GM12878 (cell line): Measurements from ENCODE around the gene ZNF804A. TPM values are rescaled to one million over a fixed set of nuclear protein-coding genes. Genes with fewer than 3 reads are reported as not detected.

ENCODE experiments used
- ATAC-seq: fragments of 200-7000 bp; cut with Tn5 transposase; 3 replicates; pipeline ENCODE4 v1.9.1; 2020; ENCODE audit warnings: mild to moderate bottlenecking, moderate library complexity
- BruUV-seq: library from RNA; stranded (reverse); fragments of 400-500 nt; replicated peaks from 2 replicates; lab custom pipeline; 2021; lab: Mats Ljungman, UMichigan
- CTCF ChIA-PET: fragments of 300-600 bp; sonication (Branson Sonifier 250); formaldehyde crosslinking; extraction: SDS; loops from one replicate; lab custom pipeline; 2021; ENCODE audit warnings: inconsistent platforms; lab: Yijun Ruan, JAX
- POLR2A ChIA-PET: fragments of 350-600 bp; formaldehyde crosslinking; extraction: SDS; loops from one replicate; lab custom pipeline; 2021; ENCODE audit warnings: inconsistent platforms; lab: Charles Lee
- RAD21 ChIA-PET: fragments of 300-600 bp; sonication (Branson Sonifier 250); formaldehyde crosslinking; loops from one replicate; lab custom pipeline; 2023; ENCODE audit warnings: antibody characterized with exemption; ENCODE audit not compliant: unreplicated experiment; lab: Charles Lee
- SMC1A ChIA-PET: fragments of 300-600 bp; sonication (Branson Sonifier 250); formaldehyde crosslinking; loops from one replicate; lab custom pipeline; 2023; ENCODE audit not compliant: unreplicated experiment, uncharacterized antibody; lab: Charles Lee
- DNase-seq: peaks from one replicate; pipeline ENCODE4 v3.0.0-alpha.2; 2011; ENCODE audit warnings: low read depth, low spot score
- FAIRE-seq: peaks from 3 replicates; lab custom pipeline; 2011; peaks lifted over from hg19 to GRCh38; lab: Jason Lieb, UNC
- H2AFZ ChIP-seq: 2 replicates; pipeline ENCODE4 v1.6.0; 2011; ENCODE audit warnings: low read depth, low read length, control low read depth; ENCODE audit not compliant: control insufficient read depth
- H3K27ac ChIP-seq: 2 replicates; pipeline ENCODE4 v1.5.1; 2011; ENCODE audit warnings: control low read depth; ENCODE audit not compliant: control insufficient read depth, insufficient read depth
- H3K27me3 ChIP-seq, 2 experiments: replicated peaks in 1 of 2; 2 replicates each; pipeline versions ENCODE4 v1.6.0 to v1.6.1; 2011; ENCODE audit warnings: low read length in 1 of 2; ENCODE audit not compliant: control insufficient read depth in 2 of 2, insufficient read depth in 2 of 2
- H3K36me3 ChIP-seq, 2 experiments: 2 replicates each; pipeline ENCODE4 v1.5.1; 2011; ENCODE audit warnings: low read length in 1 of 2; ENCODE audit not compliant: control insufficient read depth in 2 of 2, insufficient read depth in 2 of 2
- H3K4me1 ChIP-seq: 2 replicates; pipeline ENCODE4 v1.6.1; 2011; ENCODE audit warnings: mild to moderate bottlenecking, low read length, moderate library complexity, mixed read lengths; ENCODE audit not compliant: control insufficient read depth, insufficient read depth
- H3K4me2 ChIP-seq: 2 replicates; pipeline ENCODE4 v1.6.0; 2011; ENCODE audit warnings: control low read depth; ENCODE audit not compliant: control insufficient read depth, insufficient read depth
- H3K4me3 ChIP-seq: fragments of 200-600 bp; sonication (generic); 2 replicates; pipeline ENCODE4 v1.5.1; 2016
- H3K79me2 ChIP-seq: 2 replicates; pipeline ENCODE4 v1.6.0; 2011; ENCODE audit warnings: low read length; ENCODE audit not compliant: control insufficient read depth, insufficient read depth
- H3K9ac ChIP-seq: 2 replicates; pipeline ENCODE4 v1.8.0; 2011; ENCODE audit warnings: low read length, control low read depth, mixed read lengths; ENCODE audit not compliant: control insufficient read depth, insufficient read depth
- H3K9me3 ChIP-seq: replicated peaks from 3 replicates; pipeline ENCODE4 v1.5.1; 2011; ENCODE audit warnings: mild to moderate bottlenecking, low read length; ENCODE audit not compliant: control insufficient read depth, insufficient read depth
- H4K20me1 ChIP-seq: 2 replicates; pipeline ENCODE4 v1.6.0; 2011; ENCODE audit not compliant: control insufficient read depth, insufficient read depth
- GATAD2B ChIP-seq: fragments of 450-650 bp; conservative IDR thresholded peaks from 2 replicates; pipeline ENCODE4 v1.6.1; 2017; ENCODE audit warnings: low read depth, mild to moderate bottlenecking, moderate library complexity
- MTA3 ChIP-seq: IDR thresholded peaks from 2 replicates; pipeline ENCODE4 v1.6.1; 2012; ENCODE audit warnings: low read length, inconsistent platforms, borderline replicate concordance
- NRF1 ChIP-seq: conservative IDR thresholded peaks from 2 replicates; pipeline ENCODE4 v1.6.1; 2011; ENCODE audit warnings: mild to moderate bottlenecking, low read depth, low read length, improper control_type of control experiment
- SIN3A ChIP-seq: IDR thresholded peaks from 2 replicates; pipeline ENCODE4 v1.6.1; 2012; ENCODE audit warnings: low read depth, low read length, improper control_type of control experiment
- SPI1 ChIP-seq: IDR thresholded peaks from 2 replicates; pipeline ENCODE4 v1.6.1; 2011; ENCODE audit warnings: low read depth, mild to moderate bottlenecking, low read length, moderate library complexity, borderline replicate concordance; ENCODE audit not compliant: insufficient read depth
- SUPT20H ChIP-seq: IDR thresholded peaks from 2 replicates; pipeline ENCODE4 v1.6.1; 2011; ENCODE audit warnings: low read depth, mild to moderate bottlenecking, low read length, moderate library complexity, borderline replicate concordance; ENCODE audit not compliant: control insufficient read depth
- SUZ12 ChIP-seq: fragments of 200-600 bp; sonication (generic); IDR thresholded peaks from one replicate; pipeline ENCODE4 v1.6.1; 2018; ENCODE audit warnings: antibody characterized with exemption, mild to moderate bottlenecking; ENCODE audit not compliant: unreplicated experiment
- TCF12 ChIP-seq: IDR thresholded peaks from 2 replicates; pipeline ENCODE4 v1.6.1; 2011; ENCODE audit warnings: low read depth, mild to moderate bottlenecking, low read length
- WRNIP1 ChIP-seq: IDR thresholded peaks from 2 replicates; pipeline ENCODE4 v1.6.1; 2011; ENCODE audit warnings: low read depth, low read length, improper control_type of control experiment, borderline replicate concordance
- ZSCAN29 ChIP-seq: fragments of 450-650 bp; IDR thresholded peaks from 2 replicates; pipeline ENCODE4 v1.6.1; 2017; ENCODE audit warnings: mild to moderate bottlenecking, moderate library complexity
- WGBS: methylation state at CpG from one replicate; pipeline ENCODE4 v1.1.6; 2016; ENCODE audit warnings: low lambda C conversion rate; ENCODE audit not compliant: insufficient replicate concordance, insufficient coverage; ENCODE audit errors: missing lambda C conversion rate; 5-methylcytosine and 5-hydroxymethylcytosine counted together
- in situ Hi-C: fragments of 300-500 bp; cut with MboI; formaldehyde crosslinking; loops from 9 replicates; pipeline ENCODE4 v1.14.3; 2018; ENCODE audit warnings: mixed read lengths
- intact Hi-C: fragments of 100-400 bp; cut with micrococcal nuclease; formaldehyde crosslinking; loops from one replicate; pipeline ENCODE4 v1.14.2; 2022; ENCODE audit not compliant: unreplicated experiment
- polyA plus RNA-seq, 11 experiments: library from polyadenylated mRNA; depleted of rRNA in 4 of 11; unstranded in 6 of 11; stranded (reverse) in 5 of 11; fragments of >200 nt; fragmentation: Nextera tagmentation in 4 of 11; fragmentation: Illumina TruSeq in 1 of 11; extraction: Ambion mirVana in 4 of 11; extraction: Trizol in 1 of 11; gene quantifications; 1 replicate in 1 of 11; 2 replicates in 10 of 11; pipeline versions ENCODE4 v1.2.1 to v1.2.3, GENCODE V29; 2011 to 2016; ENCODE audit warnings: inconsistent platforms in 2 of 11, missing spikeins in 2 of 11, low read depth in 1 of 11
- total RNA-seq, 4 experiments: library from RNA; depleted of rRNA in 3 of 4; stranded (reverse); fragments of >200 nt in 3 of 4; fragmentation: Illumina TruSeq in 1 of 4; extraction: Trizol in 1 of 4; gene quantifications; 2 replicates each; pipeline versions ENCODE4 v1.2.1 to v1.2.3, GENCODE V29; 2013 to 2021
- TF ChIP-seq, protein P1 (sequence below): IDR thresholded peaks from 2 replicates; pipeline ENCODE4 v1.6.1; 2012; ENCODE audit warnings: low read depth, low read length, improper control_type of control experiment
- TF ChIP-seq, protein P2 (sequence below): fragments of 450-650 bp; IDR thresholded peaks from 2 replicates; pipeline ENCODE4 v1.6.1; 2018; ENCODE audit warnings: borderline replicate concordance, mild to moderate bottlenecking; ENCODE audit not compliant: partially characterized antibody

Gene ZNF804A
- total and polyA plus RNA-seq, 10 of the 15 experiments (the other 5 are each of a cell fraction or from before 2014, with no cell fraction given), result 0.19 to 2.3 (median 1.4) TPM

DNA sequence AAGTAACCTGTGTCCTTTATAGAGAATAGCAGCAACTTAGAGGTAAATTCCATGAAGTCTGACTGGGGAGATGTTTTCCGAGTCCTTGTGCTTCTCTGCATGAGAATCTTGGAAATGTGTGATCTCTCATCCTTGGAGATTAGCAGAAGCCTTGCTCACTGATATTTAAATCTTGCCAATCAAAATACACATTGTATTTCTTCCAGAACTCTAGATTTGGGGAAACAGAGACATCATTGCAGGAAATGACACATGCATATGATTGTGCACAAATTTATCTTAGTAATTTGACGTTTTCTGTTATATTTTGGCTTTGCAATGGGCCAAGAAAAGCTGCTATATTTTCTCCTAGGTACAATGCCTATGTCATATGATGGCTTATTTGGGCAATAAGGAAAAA is 182.6 kb downstream of the ZNF804A start (continued):
- TF ChIP-seq, protein P1, sequence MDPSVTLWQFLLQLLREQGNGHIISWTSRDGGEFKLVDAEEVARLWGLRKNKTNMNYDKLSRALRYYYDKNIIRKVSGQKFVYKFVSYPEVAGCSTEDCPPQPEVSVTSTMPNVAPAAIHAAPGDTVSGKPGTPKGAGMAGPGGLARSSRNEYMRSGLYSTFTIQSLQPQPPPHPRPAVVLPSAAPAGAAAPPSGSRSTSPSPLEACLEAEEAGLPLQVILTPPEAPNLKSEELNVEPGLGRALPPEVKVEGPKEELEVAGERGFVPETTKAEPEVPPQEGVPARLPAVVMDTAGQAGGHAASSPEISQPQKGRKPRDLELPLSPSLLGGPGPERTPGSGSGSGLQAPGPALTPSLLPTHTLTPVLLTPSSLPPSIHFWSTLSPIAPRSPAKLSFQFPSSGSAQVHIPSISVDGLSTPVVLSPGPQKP, result no peak
- TF ChIP-seq SUPT20H, result no peak
- TF ChIP-seq, all 136 proteins: peak for 0

DNA sequence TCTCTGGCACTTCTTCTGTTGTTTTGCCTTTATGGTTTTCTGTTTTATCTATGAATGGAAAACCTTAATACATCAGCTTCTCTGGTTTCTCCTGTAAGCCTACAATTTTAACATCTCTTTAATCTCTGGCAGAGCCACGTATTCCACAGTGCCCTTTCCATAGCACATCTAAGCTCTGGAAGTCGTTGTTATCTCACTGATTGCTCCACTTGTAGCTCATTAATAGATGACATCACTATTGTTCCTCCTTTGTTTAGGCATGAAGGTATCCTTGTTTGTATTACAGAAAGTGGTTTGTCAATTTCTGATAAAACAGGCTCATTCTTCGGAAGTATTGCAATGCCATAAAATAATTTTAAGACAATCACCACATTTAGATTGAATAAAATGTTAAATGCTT is 185.2 kb downstream of the ZNF804A start:
- SMC1A ChIA-PET, result no interaction called here
- H4K20me1 ChIP-seq, result no peaks in the 10 kb centered on the region
- H3K4me2 ChIP-seq, result no peak overlapping the region
- FAIRE-seq (no peak), DNase-seq (no peak), ATAC-seq (no peak)
- no peak overlapping the region for H3K27ac ChIP-seq
- no peaks in the 10 kb centered on the region for H3K79me2 ChIP-seq
- H3K9me3 ChIP-seq, result no peaks in the 10 kb centered on the region
- in situ Hi-C loops, result no loop called here
- H3K9ac ChIP-seq, result no peak overlapping the region
- CTCF ChIA-PET, result no interaction called here
- RAD21 ChIA-PET, result no interaction called here
- no peak overlapping the region for H2AFZ ChIP-seq
- TF ChIP-seq MTA3 (no peak), SUZ12 (no peak), SPI1 (no peak), GATAD2B (no peak), WRNIP1 (no peak), TCF12 (no peak), NRF1 (no peak), SIN3A (no peak), ZSCAN29 (no peak)
- TF ChIP-seq, protein P2, sequence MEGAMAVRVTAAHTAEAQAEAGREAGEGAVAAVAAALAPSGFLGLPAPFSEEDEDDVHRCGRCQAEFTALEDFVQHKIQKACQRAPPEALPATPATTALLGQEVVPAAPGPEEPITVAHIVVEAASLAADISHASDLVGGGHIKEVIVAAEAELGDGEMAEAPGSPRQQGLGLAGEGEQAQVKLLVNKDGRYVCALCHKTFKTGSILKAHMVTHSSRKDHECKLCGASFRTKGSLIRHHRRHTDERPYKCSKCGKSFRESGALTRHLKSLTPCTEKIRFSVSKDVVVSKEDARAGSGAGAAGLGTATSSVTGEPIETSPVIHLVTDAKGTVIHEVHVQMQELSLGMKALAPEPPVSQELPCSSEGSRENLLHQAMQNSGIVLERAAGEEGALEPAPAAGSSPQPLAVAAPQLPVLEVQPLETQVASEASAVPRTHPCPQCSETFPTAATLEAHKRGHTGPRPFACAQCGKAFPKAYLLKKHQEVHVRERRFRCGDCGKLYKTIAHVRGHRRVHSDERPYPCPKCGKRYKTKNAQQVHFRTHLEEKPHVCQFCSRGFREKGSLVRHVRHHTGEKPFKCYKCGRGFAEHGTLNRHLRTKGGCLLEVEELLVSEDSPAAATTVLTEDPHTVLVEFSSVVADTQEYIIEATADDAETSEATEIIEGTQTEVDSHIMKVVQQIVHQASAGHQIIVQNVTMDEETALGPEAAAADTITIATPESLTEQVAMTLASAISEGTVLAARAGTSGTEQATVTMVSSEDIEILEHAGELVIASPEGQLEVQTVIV, result no peak
- POLR2A ChIA-PET, result no interaction called here
- 2% methylated on average over 3 of the region's 3 CpGs for WGBS
- H3K36me3 ChIP-seq, result no peaks in the 10 kb centered on the region
- H3K4me3 ChIP-seq, result no peak overlapping the region
- no TSS peak for BruUV-seq
- intact Hi-C loops, result no loop called here
- no peaks in the 10 kb centered on the region for H3K27me3 ChIP-seq
- no peaks in the 10 kb centered on the region for H3K4me1 ChIP-seq
